GM19035 (cell line): ENCODE measurements around the gene MGMT.
A peak's percentile ranks its signal among the peaks of the same experiment; 100 is the strongest.

Experiments used
- ATAC-seq: cut with Tn5 transposase; IDR thresholded peaks from one replicate; pipeline ENCODE4 v1.9.1; 2021; ENCODE audit not compliant: unreplicated experiment

Gene MGMT

GRCh38 chr10:129450391-129450790 is 16.6 kb upstream of the MGMT start:
- ATAC-seq: no peak

GRCh38 chr10:129455625-129456024 is 11.4 kb upstream of the MGMT start:
- no peak for ATAC-seq

- no peak for ATAC-seq
These were observed 7.1 kb upstream of the MGMT start for GRCh38 chr10:129459762-129460539.

GRCh38 chr10:129462257-129462795 is 4.7 kb upstream of the MGMT start:
- no peak for ATAC-seq

- no peak for ATAC-seq
These were observed 2.8 kb upstream of the MGMT start for GRCh38 chr10:129464251-129464650.

- peak; percentile 8 for ATAC-seq
These were observed 992 bp upstream of the MGMT start for GRCh38 chr10:129465796-129466702.

- ATAC-seq: no peak
These were observed 471 bp downstream of the MGMT start for GRCh38 chr10:129467359-129468064.

GRCh38 chr10:129468187-129468586 is 1.1 kb downstream of the MGMT start:
- no peak for ATAC-seq

- ATAC-seq: no peak
These were observed 3.2 kb downstream of the MGMT start for GRCh38 chr10:129470103-129470851.

GRCh38 chr10:129471447-129472175 is 4.6 kb downstream of the MGMT start:
- no peak for ATAC-seq

- no peak for ATAC-seq
These were observed 5.9 kb downstream of the MGMT start for GRCh38 chr10:129472696-129473555.

- ATAC-seq: no peak
These were observed 7.6 kb downstream of the MGMT start for GRCh38 chr10:129474642-129475041.

GRCh38 chr10:129476431-129476830 is 9.4 kb downstream of the MGMT start:
- ATAC-seq: no peak

GRCh38 chr10:129477051-129477450 is 10.0 kb downstream of the MGMT start:
- ATAC-seq: no peak

GRCh38 chr10:129481641-129482040 is 14.6 kb downstream of the MGMT start:
- no peak for ATAC-seq

GRCh38 chr10:129483430-129484010 is 16.5 kb downstream of the MGMT start:
- no peak for ATAC-seq

GRCh38 chr10:129486805-129487204 is 19.8 kb downstream of the MGMT start:
- ATAC-seq: no peak

GRCh38 chr10:129491123-129491734 is 24.2 kb downstream of the MGMT start:
- no peak for ATAC-seq
